H1 (cell line): ENCODE data around the gene ZNF487. TPM values are rescaled to one million over a fixed set of nuclear protein-coding genes. Genes with fewer than 3 reads are reported as not detected.

Experiments used
- BRCA1 ChIP-seq: IDR thresholded peaks from 2 replicates; pipeline ENCODE4 v1.6.1; 2012; ENCODE audit warnings: low read depth, low read length, improper control_type of control experiment
- FOSL1 ChIP-seq: IDR thresholded peaks from 2 replicates; pipeline ENCODE4 v1.6.1; 2011; ENCODE audit warnings: mild to moderate bottlenecking, low read depth, low read length, moderate library complexity; ENCODE audit not compliant: insufficient read depth
- RNF2 ChIP-seq: fragments of 200-900, 300-1000 bp; sonication (generic); IDR thresholded peaks from 2 replicates; pipeline ENCODE4 v1.7.1; 2016; ENCODE audit warnings: borderline replicate concordance, low read depth, mild to moderate bottlenecking, antibody characterized with exemption, low read length; ENCODE audit not compliant: poor library complexity, severe bottlenecking; ENCODE audit errors: missing control alignments
- TEAD4 ChIP-seq: IDR thresholded peaks from 2 replicates; pipeline ENCODE4 v1.6.1; 2012; ENCODE audit warnings: low read depth, low read length, inconsistent platforms, mixed read lengths
- polyA plus RNA-seq, 7 experiments: library from polyadenylated mRNA; depleted of rRNA in 3 of 7; stranded (reverse) in 5 of 7; unstranded in 2 of 7; fragments of >200 nt in 5 of 7; fragments of 200-250 nt in 2 of 7; gene quantifications; 1 replicate in 5 of 7; 2 replicates in 1 of 7; 4 replicates in 1 of 7; pipeline versions ENCODE4 v1.2.1 to v1.2.3, GENCODE V29; 2011 to 2013; ENCODE audit warnings: missing spikeins in 2 of 7, mixed read lengths in 2 of 7
- total RNA-seq: library from RNA; stranded (reverse); fragmentation: NEBNext Ultra II Directional; extraction: Animal tissue kit (Norgen Biotek cat#: 25700); gene quantifications from 2 replicates; pipeline ENCODE4 v1.2.1, GENCODE V29; 2021
- TF ChIP-seq, protein P1 (sequence below): fragments of 300-600 bp; sonication (generic); IDR thresholded peaks from 2 replicates; pipeline ENCODE4 v1.7.1; 2012; ENCODE audit warnings: low read length, moderate library complexity, mild to moderate bottlenecking, inconsistent platforms; ENCODE audit not compliant: insufficient replicate concordance
- TF ChIP-seq, protein P2 (sequence below): IDR thresholded peaks from 2 replicates; pipeline ENCODE4 v1.6.1; 2011; ENCODE audit warnings: low read length, improper control_type of control experiment
- TF ChIP-seq, protein P3 (sequence below): IDR thresholded peaks from 2 replicates; pipeline ENCODE4 v1.6.1; 2012; ENCODE audit warnings: low read length, inconsistent platforms

ZNF487 gene
- total and polyA plus RNA-seq, 2 of the 8 experiments (the other 6 are each of a cell fraction or from before 2014, with no cell fraction given) = 1.9 to 2.5 TPM

DNA sequence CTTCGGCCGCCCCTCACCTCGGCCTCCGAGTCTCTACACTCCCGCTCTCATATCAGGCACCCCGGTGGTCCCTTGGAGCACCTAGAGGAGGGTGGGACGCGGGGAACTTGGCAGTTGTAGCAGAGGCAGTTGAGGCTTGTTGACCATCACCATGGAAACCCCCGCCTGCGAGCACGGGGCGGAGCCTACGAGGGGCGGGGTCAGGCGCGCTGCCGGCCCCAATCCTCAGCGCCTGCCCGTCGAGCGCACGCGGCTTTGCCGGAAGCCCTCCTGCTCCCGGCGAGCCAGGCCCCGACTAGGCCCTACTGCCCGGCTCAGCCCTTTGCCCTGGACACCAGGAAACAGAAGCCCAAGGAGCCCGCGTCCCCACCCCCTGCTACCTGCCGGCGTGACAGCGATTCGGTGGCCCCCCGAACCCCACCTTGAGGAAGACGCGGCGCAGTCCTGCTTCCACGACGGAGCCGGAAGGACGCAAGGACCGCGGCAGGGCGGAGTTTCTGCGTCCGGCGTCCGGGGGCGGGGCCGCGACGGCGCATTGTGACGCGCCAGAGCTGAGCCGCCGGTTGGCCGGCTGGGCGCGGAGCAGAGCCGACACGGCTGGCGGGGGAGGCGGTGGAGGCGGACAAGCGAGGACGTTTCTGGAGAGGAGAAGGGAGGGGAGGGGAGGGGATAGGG, 28.1 kb upstream of the ZNF487 start, which contains the start of gene HNRNPF (continued):
- TF ChIP-seq, protein P1, sequence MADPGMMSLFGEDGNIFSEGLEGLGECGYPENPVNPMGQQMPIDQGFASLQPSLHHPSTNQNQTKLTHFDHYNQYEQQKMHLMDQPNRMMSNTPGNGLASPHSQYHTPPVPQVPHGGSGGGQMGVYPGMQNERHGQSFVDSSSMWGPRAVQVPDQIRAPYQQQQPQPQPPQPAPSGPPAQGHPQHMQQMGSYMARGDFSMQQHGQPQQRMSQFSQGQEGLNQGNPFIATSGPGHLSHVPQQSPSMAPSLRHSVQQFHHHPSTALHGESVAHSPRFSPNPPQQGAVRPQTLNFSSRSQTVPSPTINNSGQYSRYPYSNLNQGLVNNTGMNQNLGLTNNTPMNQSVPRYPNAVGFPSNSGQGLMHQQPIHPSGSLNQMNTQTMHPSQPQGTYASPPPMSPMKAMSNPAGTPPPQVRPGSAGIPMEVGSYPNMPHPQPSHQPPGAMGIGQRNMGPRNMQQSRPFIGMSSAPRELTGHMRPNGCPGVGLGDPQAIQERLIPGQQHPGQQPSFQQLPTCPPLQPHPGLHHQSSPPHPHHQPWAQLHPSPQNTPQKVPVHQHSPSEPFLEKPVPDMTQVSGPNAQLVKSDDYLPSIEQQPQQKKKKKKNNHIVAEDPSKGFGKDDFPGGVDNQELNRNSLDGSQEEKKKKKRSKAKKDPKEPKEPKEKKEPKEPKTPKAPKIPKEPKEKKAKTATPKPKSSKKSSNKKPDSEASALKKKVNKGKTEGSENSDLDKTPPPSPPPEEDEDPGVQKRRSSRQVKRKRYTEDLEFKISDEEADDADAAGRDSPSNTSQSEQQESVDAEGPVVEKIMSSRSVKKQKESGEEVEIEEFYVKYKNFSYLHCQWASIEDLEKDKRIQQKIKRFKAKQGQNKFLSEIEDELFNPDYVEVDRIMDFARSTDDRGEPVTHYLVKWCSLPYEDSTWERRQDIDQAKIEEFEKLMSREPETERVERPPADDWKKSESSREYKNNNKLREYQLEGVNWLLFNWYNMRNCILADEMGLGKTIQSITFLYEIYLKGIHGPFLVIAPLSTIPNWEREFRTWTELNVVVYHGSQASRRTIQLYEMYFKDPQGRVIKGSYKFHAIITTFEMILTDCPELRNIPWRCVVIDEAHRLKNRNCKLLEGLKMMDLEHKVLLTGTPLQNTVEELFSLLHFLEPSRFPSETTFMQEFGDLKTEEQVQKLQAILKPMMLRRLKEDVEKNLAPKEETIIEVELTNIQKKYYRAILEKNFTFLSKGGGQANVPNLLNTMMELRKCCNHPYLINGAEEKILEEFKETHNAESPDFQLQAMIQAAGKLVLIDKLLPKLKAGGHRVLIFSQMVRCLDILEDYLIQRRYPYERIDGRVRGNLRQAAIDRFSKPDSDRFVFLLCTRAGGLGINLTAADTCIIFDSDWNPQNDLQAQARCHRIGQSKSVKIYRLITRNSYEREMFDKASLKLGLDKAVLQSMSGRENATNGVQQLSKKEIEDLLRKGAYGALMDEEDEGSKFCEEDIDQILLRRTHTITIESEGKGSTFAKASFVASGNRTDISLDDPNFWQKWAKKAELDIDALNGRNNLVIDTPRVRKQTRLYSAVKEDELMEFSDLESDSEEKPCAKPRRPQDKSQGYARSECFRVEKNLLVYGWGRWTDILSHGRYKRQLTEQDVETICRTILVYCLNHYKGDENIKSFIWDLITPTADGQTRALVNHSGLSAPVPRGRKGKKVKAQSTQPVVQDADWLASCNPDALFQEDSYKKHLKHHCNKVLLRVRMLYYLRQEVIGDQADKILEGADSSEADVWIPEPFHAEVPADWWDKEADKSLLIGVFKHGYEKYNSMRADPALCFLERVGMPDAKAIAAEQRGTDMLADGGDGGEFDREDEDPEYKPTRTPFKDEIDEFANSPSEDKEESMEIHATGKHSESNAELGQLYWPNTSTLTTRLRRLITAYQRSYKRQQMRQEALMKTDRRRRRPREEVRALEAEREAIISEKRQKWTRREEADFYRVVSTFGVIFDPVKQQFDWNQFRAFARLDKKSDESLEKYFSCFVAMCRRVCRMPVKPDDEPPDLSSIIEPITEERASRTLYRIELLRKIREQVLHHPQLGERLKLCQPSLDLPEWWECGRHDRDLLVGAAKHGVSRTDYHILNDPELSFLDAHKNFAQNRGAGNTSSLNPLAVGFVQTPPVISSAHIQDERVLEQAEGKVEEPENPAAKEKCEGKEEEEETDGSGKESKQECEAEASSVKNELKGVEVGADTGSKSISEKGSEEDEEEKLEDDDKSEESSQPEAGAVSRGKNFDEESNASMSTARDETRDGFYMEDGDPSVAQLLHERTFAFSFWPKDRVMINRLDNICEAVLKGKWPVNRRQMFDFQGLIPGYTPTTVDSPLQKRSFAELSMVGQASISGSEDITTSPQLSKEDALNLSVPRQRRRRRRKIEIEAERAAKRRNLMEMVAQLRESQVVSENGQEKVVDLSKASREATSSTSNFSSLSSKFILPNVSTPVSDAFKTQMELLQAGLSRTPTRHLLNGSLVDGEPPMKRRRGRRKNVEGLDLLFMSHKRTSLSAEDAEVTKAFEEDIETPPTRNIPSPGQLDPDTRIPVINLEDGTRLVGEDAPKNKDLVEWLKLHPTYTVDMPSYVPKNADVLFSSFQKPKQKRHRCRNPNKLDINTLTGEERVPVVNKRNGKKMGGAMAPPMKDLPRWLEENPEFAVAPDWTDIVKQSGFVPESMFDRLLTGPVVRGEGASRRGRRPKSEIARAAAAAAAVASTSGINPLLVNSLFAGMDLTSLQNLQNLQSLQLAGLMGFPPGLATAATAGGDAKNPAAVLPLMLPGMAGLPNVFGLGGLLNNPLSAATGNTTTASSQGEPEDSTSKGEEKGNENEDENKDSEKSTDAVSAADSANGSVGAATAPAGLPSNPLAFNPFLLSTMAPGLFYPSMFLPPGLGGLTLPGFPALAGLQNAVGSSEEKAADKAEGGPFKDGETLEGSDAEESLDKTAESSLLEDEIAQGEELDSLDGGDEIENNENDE = no peak
- TF ChIP-seq RNF2 (no peak), FOSL1 (peak; percentile 73), BRCA1 (no peak), TEAD4 (no peak)
- TF ChIP-seq, protein P2, sequence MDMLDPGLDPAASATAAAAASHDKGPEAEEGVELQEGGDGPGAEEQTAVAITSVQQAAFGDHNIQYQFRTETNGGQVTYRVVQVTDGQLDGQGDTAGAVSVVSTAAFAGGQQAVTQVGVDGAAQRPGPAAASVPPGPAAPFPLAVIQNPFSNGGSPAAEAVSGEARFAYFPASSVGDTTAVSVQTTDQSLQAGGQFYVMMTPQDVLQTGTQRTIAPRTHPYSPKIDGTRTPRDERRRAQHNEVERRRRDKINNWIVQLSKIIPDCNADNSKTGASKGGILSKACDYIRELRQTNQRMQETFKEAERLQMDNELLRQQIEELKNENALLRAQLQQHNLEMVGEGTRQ = no peak
- TF ChIP-seq, protein P3, sequence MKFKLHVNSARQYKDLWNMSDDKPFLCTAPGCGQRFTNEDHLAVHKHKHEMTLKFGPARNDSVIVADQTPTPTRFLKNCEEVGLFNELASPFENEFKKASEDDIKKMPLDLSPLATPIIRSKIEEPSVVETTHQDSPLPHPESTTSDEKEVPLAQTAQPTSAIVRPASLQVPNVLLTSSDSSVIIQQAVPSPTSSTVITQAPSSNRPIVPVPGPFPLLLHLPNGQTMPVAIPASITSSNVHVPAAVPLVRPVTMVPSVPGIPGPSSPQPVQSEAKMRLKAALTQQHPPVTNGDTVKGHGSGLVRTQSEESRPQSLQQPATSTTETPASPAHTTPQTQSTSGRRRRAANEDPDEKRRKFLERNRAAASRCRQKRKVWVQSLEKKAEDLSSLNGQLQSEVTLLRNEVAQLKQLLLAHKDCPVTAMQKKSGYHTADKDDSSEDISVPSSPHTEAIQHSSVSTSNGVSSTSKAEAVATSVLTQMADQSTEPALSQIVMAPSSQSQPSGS = no peak
